Esophagus muscularis mucosa (tissue), 4 donors: Measurements from ENCODE around the gene GLRX2. TPM values are rescaled to one million over a fixed set of nuclear protein-coding genes. Genes with fewer than 3 reads are reported as not detected.

Experiments
- DNase-seq: peaks from one replicate; pipeline ENCODE4 v3.0.0-alpha.2; 2017; ENCODE audit errors: extremely low spot score
- H3K27ac ChIP-seq, 4 donors: fragments of 200-600 bp; sonication (generic); replicated peaks in 1 of 4; 1 replicate in 3 of 4; 2 replicates in 1 of 4; pipeline ENCODE4 v1.5.1; 2016 to 2019; ENCODE audit warnings: mild to moderate bottlenecking in 1 of 4
- H3K27me3 ChIP-seq, 4 donors: fragments of 200-600 bp; sonication (generic); one replicate each; pipeline versions ENCODE4 v1.5.1 to v1.6.0; 2016 to 2019
- H3K36me3 ChIP-seq, 4 donors: fragments of 200-600 bp; sonication (generic); one replicate each; pipeline ENCODE4 v1.5.1; 2016 to 2019
- H3K4me1 ChIP-seq, 4 donors: fragments of 200-600 bp; sonication (generic); one replicate each; pipeline ENCODE4 v1.5.1; 2016 to 2019
- H3K4me3 ChIP-seq, 4 donors: fragments of 200-600 bp; sonication (generic); 1 replicate in 2 of 4; 2 replicates in 2 of 4; pipeline ENCODE4 v1.5.1; 2016 to 2019; ENCODE audit warnings: mild to moderate bottlenecking in 4 of 4, moderate library complexity in 1 of 4
- H3K9me3 ChIP-seq, 4 donors: fragments of 200-600 bp; sonication (generic); 1 replicate in 3 of 4; 2 replicates in 1 of 4; pipeline ENCODE4 v1.5.1; 2016 to 2019
- EP300 ChIP-seq: sonication (generic); formaldehyde crosslinking; IDR thresholded peaks from one replicate; pipeline ENCODE4 v1.6.1; 2017; ENCODE audit warnings: antibody characterized with exemption
- POLR2A ChIP-seq: fragments of 450-650 bp; IDR thresholded peaks from one replicate; pipeline ENCODE4 v1.6.1; 2017; ENCODE audit warnings: antibody characterized with exemption, moderate library complexity, mild to moderate bottlenecking, low read depth
- POLR2AphosphoS5 ChIP-seq, 2 donors: sonication (generic); formaldehyde crosslinking; IDR thresholded peaks; one replicate each; pipeline ENCODE4 v1.6.1; 2017; ENCODE audit warnings: antibody characterized with exemption in 2 of 2
- WGBS: methylation state at CpG from one replicate; pipeline ENCODE4 v1.1.5; 2018; 5-methylcytosine and 5-hydroxymethylcytosine counted together
- intact Hi-C: fragments of 100-400 bp; cut with DNase I; formaldehyde crosslinking; loops from one replicate; pipeline ENCODE4 v1.15.1; 2023
- total RNA-seq, 4 donors: library from RNA; depleted of rRNA; stranded (reverse); fragments of >200 nt; gene quantifications; one replicate each; pipeline versions ENCODE4 v1.1.0 to v1.2.1, GENCODE V29; 2016
- TF ChIP-seq, protein P1 (sequence below), 3 experiments: fragments of 200-600 bp in 2 of 3; fragments of 450-650 bp in 1 of 3; sonication (generic) in 2 of 3; IDR thresholded peaks; one replicate each; pipeline ENCODE4 v1.5.1; 2017 to 2019; ENCODE audit warnings: antibody characterized with exemption in 3 of 3, mild to moderate bottlenecking in 2 of 3, moderate library complexity in 1 of 3

The GLRX2 gene
- total RNA-seq, 4 donors from 2014 or later = 8.1 to 12.1 (median 10.0) TPM

DNA sequence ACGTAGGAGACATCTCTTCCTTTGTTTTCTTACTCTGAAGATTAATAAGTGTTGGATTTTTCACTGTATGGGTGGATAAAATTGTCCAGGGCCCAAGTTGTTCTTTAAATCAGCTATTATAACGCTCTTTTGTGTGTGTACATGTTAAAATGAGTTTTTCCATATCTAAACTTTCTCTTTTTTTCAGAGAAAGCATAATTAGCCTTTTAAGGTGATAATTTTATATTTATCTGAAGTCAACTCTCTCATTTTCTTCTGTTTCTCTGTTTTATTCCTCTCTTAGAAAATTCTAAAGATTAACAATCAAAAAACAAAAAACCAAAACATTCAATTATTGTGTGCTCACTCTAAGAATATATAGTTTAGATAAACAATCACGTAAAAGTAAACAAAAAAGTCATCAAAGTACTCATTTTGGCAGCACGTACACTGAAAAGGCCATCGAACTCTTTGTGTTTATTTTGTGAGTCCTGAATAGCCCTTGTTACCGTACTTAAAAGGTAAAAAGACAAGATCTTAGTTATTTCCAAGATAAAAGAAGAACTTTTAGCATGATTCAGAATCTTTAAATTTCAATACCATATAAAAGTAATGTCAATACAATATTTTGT, 9.4 kb upstream of the GLRX2 start:
- H3K9me3 ChIP-seq = no peaks in the 10 kb centered on the region
- H3K27ac ChIP-seq = peak overlapping the region in 3 of 4 donors; percentile 26 to 39 (median 34)
- peaks cover 20 to 39% (median 30%) of the 10 kb centered on the region in 4 donors for H3K4me1 ChIP-seq
- no peaks in the 10 kb centered on the region for H3K27me3 ChIP-seq
- H3K4me3 ChIP-seq = no peak overlapping the region
- 66% methylated on average over 6 of the region's 6 CpGs for WGBS
- intact Hi-C loops = loop anchor here (10.0 kb wide), 1 partner anchor 510 kb away; no protein-coding TSS in a partner anchor
- H3K36me3 ChIP-seq = no peaks in the 10 kb centered on the region
- no peak for DNase-seq
- TF ChIP-seq POLR2AphosphoS5 (IDR thresholded peaks at IDR 0.05) (no peak), POLR2A (no peak), EP300 (no peak)
- TF ChIP-seq, protein P1, sequence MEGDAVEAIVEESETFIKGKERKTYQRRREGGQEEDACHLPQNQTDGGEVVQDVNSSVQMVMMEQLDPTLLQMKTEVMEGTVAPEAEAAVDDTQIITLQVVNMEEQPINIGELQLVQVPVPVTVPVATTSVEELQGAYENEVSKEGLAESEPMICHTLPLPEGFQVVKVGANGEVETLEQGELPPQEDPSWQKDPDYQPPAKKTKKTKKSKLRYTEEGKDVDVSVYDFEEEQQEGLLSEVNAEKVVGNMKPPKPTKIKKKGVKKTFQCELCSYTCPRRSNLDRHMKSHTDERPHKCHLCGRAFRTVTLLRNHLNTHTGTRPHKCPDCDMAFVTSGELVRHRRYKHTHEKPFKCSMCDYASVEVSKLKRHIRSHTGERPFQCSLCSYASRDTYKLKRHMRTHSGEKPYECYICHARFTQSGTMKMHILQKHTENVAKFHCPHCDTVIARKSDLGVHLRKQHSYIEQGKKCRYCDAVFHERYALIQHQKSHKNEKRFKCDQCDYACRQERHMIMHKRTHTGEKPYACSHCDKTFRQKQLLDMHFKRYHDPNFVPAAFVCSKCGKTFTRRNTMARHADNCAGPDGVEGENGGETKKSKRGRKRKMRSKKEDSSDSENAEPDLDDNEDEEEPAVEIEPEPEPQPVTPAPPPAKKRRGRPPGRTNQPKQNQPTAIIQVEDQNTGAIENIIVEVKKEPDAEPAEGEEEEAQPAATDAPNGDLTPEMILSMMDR (IDR thresholded peaks at IDR 0.05) = no peak

DNA sequence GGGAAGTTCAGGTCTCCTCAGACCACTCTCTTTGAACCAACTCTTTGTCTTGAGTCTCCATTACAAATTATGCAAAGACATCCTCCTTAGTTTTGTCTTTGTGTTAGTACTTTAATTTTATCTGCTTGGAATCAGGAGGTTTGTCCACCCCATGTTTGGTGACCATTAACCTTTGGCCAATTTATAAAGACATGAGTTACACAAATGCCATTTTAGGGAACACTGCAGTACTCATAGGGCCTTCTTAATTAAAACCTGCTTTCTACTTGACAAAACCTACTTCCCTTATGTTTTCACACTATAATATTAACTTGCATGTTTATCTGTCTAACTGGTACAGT, 8.7 kb upstream of the GLRX2 start:
- H3K36me3 ChIP-seq = no peaks in the 10 kb centered on the region
- TF ChIP-seq EP300 (no peak), POLR2A (no peak), POLR2AphosphoS5 (IDR thresholded peaks at IDR 0.05) (no peak)
- TF ChIP-seq, protein P1 (IDR thresholded peaks at IDR 0.05) = no peak
- H3K4me3 ChIP-seq = no peak overlapping the region
- H3K27me3 ChIP-seq = no peaks in the 10 kb centered on the region
- H3K4me1 ChIP-seq = peaks cover 20 to 39% (median 30%) of the 10 kb centered on the region in 4 donors
- H3K9me3 ChIP-seq = no peaks in the 10 kb centered on the region
- intact Hi-C loops = loop anchor here (10.0 kb wide), 1 partner anchor 509 kb away; no protein-coding TSS in a partner anchor
- H3K27ac ChIP-seq = peak overlapping the region in 2 of 4 donors; percentile 26 to 39
- no peak for DNase-seq

DNA sequence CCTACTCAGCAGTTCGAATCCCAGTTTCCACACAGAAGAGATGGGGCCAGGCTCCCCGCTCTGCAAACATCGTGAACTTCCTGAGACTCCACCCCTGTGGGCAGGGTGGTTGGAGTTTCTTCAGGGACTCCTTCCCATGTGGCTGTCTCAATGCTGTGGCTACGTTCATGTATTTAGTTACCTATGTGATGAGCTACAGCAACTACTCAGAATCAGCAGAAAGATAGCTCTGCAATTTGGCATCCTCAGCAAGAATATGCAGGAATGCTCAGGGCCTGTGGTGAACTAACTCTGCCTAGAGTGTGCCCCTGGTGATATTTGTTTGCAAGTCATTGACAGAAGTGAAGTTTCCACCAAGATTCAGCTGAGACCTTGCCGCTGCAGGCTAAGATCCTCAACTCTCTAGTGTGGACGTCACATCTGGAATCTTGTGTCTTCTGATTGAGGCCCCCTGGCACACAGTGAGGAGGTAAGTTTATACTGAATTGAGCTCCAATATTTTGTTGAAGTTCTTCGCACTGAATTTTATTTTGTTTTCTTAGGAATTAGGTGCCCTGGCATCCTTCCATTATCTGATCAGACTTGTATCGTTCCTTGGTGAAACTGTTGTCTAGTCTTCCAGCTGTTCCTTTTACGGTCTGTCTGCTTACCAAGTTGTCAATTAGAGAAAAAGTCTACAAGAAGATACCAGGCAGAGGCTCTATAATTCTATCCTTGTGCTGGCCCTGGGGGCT, 8.2 kb upstream of the GLRX2 start:
- 78% methylated on average over 9 of the region's 9 CpGs for WGBS
- H3K27ac ChIP-seq = peak overlapping the region in 2 of 4 donors; percentile 26 to 39
- intact Hi-C loops = loop anchor here (10.0 kb wide), 1 partner anchor 509 kb away; no protein-coding TSS in a partner anchor

DNA sequence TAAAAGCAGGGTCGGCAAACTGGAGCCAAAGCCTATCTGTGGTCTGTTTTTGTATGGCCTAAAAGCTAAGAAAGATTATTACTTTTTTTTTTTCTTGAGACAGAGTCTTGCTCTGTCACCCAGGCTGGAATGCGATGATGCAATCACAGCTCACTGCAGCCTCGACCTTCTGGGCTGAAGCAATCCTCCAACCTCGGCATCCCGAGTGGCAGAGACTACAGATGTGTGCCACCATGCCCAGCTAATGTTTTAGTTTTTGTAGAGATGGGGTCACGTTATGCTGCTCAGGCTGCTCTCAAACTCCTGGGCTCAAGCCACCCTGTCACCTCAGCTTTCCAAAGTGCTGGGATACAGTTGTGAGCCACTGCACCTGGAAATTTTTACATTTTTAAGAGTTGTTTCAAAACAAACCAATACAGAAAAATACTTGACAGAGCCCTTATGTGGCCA, 6.5 kb upstream of the GLRX2 start:
- Histone ChIP-seq H3K9me3 (no peaks in the 10 kb centered on the region), H3K27me3 (no peaks in the 10 kb centered on the region), H3K36me3 (no peaks in the 10 kb centered on the region), H3K4me1 (peaks cover 20 to 39% (median 30%) of the 10 kb centered on the region in 4 donors), H3K27ac (peak overlapping the region; percentile 30 to 57 (median 54)), H3K4me3 (no peak overlapping the region)
- intact Hi-C loops = loop anchor here (10.0 kb wide), 1 partner anchor 507 kb away; no protein-coding TSS in a partner anchor
- TF ChIP-seq EP300 (no peak), POLR2AphosphoS5 (IDR thresholded peaks at IDR 0.05) (peak; percentile 64 to 69)
- DNase-seq = no peak
- 37% methylated on average over 6 of the region's 6 CpGs for WGBS

More for the DNA sequence above, 8.2 kb upstream of the GLRX2 start:
- Histone ChIP-seq H3K27me3 (no peaks in the 10 kb centered on the region), H3K4me1 (peaks cover 20 to 39% (median 30%) of the 10 kb centered on the region in 4 donors), H3K9me3 (no peaks in the 10 kb centered on the region), H3K36me3 (no peaks in the 10 kb centered on the region), H3K4me3 (no peak overlapping the region)
- TF ChIP-seq POLR2AphosphoS5 (IDR thresholded peaks at IDR 0.05) (no peak), EP300 (no peak), POLR2A (no peak)
- TF ChIP-seq, protein P1 (IDR thresholded peaks at IDR 0.05) = no peak
- DNase-seq = no peak

DNA sequence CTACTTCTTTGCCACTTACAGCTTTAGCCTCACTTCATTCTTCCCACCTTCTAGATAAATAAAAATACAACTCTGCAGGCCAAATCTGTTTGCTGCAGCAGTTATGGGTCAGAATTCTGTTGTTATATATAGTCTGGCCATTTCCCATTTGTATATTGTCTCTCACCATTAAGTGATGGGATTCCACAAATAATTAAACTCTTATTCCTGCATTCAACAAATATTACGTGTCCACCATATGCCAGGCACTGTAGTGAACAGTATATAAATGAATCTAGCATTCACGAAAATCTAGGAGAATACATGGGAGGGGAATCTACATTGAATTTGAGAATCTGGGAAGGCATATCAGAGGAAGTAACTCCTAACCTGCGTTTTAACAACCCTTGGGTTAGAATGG, 5.7 kb upstream of the GLRX2 start:
- intact Hi-C loops = loop anchor here (10.0 kb wide), 1 partner anchor 506 kb away; no protein-coding TSS in a partner anchor

More for the DNA sequence above, 5.7 kb upstream of the GLRX2 start:
- H3K27ac ChIP-seq = peak overlapping the region in 3 of 4 donors; percentile 52 to 57 (median 55)
- WGBS = 87% methylated on average over 3 of the region's 3 CpGs
- no peak for DNase-seq
- H3K36me3 ChIP-seq = no peaks in the 10 kb centered on the region
- no peak overlapping the region for H3K4me3 ChIP-seq
- peaks cover 16 to 34% (median 28%) of the 10 kb centered on the region in 4 donors for H3K4me1 ChIP-seq
- no peaks in the 10 kb centered on the region for H3K9me3 ChIP-seq
- H3K27me3 ChIP-seq = no peaks in the 10 kb centered on the region
- TF ChIP-seq POLR2A (no peak), EP300 (no peak), POLR2AphosphoS5 (IDR thresholded peaks at IDR 0.05) (no peak)
- TF ChIP-seq, protein P1 (IDR thresholded peaks at IDR 0.05) = no peak
